Caco-2 (cell line): Measurements from ENCODE around the gene ZFYVE19. TPM values are rescaled to one million over a fixed set of nuclear protein-coding genes. Genes with fewer than 3 reads are reported as not detected.

Experiments used
- BruUV-seq: library from RNA; stranded (reverse); fragments of 400-500 nt; replicated peaks from 2 replicates; lab custom pipeline; 2021; lab: Mats Ljungman, UMichigan
- CTCF ChIA-PET: fragments of 300-600 bp; sonication (Branson Sonifier 250); formaldehyde crosslinking; loops from one replicate; lab custom pipeline; 2022; ENCODE audit warnings: antibody characterized with exemption; lab: Charles Lee
- POLR2A ChIA-PET: fragments of 300-600 bp; sonication (Branson Sonifier 250); formaldehyde crosslinking; loops from one replicate; lab custom pipeline; 2022; ENCODE audit warnings: antibody characterized with exemption; lab: Charles Lee
- DNase-seq, 2 experiments: peaks; one replicate each; pipeline versions ENCODE4 v3.0.0 to v3.0.0-alpha.2; 2020 to 2022
- H3K27me3 ChIP-seq: replicated peaks from 2 replicates; pipeline ENCODE4 v1.6.0; 2011; ENCODE audit warnings: low read length; ENCODE audit not compliant: control insufficient read depth, insufficient read depth
- H3K36me3 ChIP-seq: 2 replicates; pipeline ENCODE4 v1.5.1; 2011; ENCODE audit warnings: low read length; ENCODE audit not compliant: control insufficient read depth, insufficient read depth
- H3K4me1 ChIP-seq: fragments of 250-450 bp; sonication (Bioruptor Pico); 2 replicates; pipeline ENCODE4 v1.5.1; 2020; ENCODE audit warnings: mild to moderate bottlenecking
- H3K4me3 ChIP-seq: 2 replicates; pipeline ENCODE4 v1.5.1; 2011; ENCODE audit warnings: low read depth, mild to moderate bottlenecking, control low read depth, low read length
- H3K9me3 ChIP-seq: fragments of 250-450 bp; sonication (Bioruptor Pico); 2 replicates; pipeline ENCODE4 v1.5.1; 2020; ENCODE audit warnings: mild to moderate bottlenecking, moderate library complexity
- H3K27ac Mint-ChIP-seq: one replicate; pipeline ENCODE4 v1.8.0; 2022; ENCODE audit warnings: mixed read lengths; ENCODE audit not compliant: unreplicated experiment
- H3K27me3 Mint-ChIP-seq: one replicate; pipeline ENCODE4 v1.8.0; 2022; ENCODE audit warnings: mixed read lengths; ENCODE audit not compliant: insufficient read depth, unreplicated experiment
- H3K36me3 Mint-ChIP-seq: one replicate; pipeline ENCODE4 v1.8.0; 2022; ENCODE audit warnings: mild to moderate bottlenecking, mixed read lengths; ENCODE audit not compliant: insufficient read depth, unreplicated experiment
- H3K4me1 Mint-ChIP-seq: one replicate; pipeline ENCODE4 v1.8.0; 2022; ENCODE audit warnings: low read depth, mixed read lengths; ENCODE audit not compliant: unreplicated experiment
- H3K4me3 Mint-ChIP-seq: one replicate; pipeline ENCODE4 v1.8.0; 2022; ENCODE audit warnings: mild to moderate bottlenecking, moderate library complexity, mixed read lengths; ENCODE audit not compliant: unreplicated experiment
- H3K9me3 Mint-ChIP-seq: one replicate; pipeline ENCODE4 v1.8.0; 2022; ENCODE audit warnings: mixed read lengths; ENCODE audit not compliant: unreplicated experiment
- intact Hi-C: fragments of 100-400 bp; cut with micrococcal nuclease; formaldehyde crosslinking; loops from one replicate; pipeline ENCODE4 v1.10.0; 2022; ENCODE audit not compliant: unreplicated experiment
- total RNA-seq: library from RNA; stranded (reverse); gene quantifications from 2 replicates; pipeline ENCODE4 v1.2.3, GENCODE V29; 2022
- TF ChIP-seq, protein P1 (sequence below), 2 experiments: fragments of 200-600 bp in 1 of 2; IDR thresholded peaks; 1 replicate in 1 of 2; 2 replicates in 1 of 2; pipeline versions ENCODE4 v1.5.1 to v1.8.0; 2011 to 2022; ENCODE audit warnings: antibody characterized with exemption in 1 of 2, control low read depth in 1 of 2, inconsistent platforms in 1 of 2, low read depth in 1 of 2, low read length in 1 of 2, mild to moderate bottlenecking in 1 of 2, moderate library complexity in 1 of 2; ENCODE audit not compliant: insufficient read depth in 1 of 2, severe bottlenecking in 1 of 2, unreplicated experiment in 1 of 2

The ZFYVE19 gene
- total RNA-seq, 1 experiment from 2014 or later: 26.7 TPM

DNA sequence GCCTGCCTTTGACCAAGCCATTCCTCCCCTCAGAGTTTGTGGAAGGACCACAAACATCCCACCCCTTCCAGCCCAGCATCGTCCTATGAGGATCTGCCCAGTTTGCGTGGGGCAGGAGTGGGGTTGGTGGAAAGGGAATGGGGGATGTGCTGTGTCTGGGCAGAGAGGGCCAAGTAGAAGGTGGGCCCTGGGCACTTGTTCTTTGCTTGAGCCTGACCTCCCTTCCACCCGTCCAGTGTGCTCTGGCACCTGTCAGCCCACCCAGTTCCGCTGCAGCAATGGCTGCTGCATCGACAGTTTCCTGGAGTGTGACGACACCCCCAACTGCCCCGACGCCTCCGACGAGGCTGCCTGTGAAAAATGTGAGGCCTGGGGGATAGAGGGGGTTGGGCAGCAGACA lies 47.3 kb downstream of the ZFYVE19 start:
- no peaks in the 10 kb centered on the region for H3K27me3 Mint-ChIP-seq
- POLR2A ChIA-PET: no interaction called here
- H3K4me1 ChIP-seq: peaks cover 22% of the 10 kb centered on the region
- no TSS peak for BruUV-seq
- no peaks in the 10 kb centered on the region for H3K9me3 ChIP-seq
- H3K4me3 ChIP-seq: no peak overlapping the region
- H3K27ac Mint-ChIP-seq: no peak overlapping the region
- peaks cover 93% of the 10 kb centered on the region for H3K36me3 Mint-ChIP-seq
- DNase-seq: no peak
- no peaks in the 10 kb centered on the region for H3K9me3 Mint-ChIP-seq
- TF ChIP-seq, protein P1, sequence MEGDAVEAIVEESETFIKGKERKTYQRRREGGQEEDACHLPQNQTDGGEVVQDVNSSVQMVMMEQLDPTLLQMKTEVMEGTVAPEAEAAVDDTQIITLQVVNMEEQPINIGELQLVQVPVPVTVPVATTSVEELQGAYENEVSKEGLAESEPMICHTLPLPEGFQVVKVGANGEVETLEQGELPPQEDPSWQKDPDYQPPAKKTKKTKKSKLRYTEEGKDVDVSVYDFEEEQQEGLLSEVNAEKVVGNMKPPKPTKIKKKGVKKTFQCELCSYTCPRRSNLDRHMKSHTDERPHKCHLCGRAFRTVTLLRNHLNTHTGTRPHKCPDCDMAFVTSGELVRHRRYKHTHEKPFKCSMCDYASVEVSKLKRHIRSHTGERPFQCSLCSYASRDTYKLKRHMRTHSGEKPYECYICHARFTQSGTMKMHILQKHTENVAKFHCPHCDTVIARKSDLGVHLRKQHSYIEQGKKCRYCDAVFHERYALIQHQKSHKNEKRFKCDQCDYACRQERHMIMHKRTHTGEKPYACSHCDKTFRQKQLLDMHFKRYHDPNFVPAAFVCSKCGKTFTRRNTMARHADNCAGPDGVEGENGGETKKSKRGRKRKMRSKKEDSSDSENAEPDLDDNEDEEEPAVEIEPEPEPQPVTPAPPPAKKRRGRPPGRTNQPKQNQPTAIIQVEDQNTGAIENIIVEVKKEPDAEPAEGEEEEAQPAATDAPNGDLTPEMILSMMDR (IDR thresholded peaks at IDR 0.05; ENCODE audit: insufficient read depth in 1 of 2, low read depth in 1 of 2, low read length in 1 of 2, severe bottlenecking in 1 of 2, unreplicated experiment in 1 of 2): no peak
- H3K36me3 ChIP-seq: peaks cover 11% of the 10 kb centered on the region
- peaks cover 52% of the 10 kb centered on the region for H3K4me1 Mint-ChIP-seq
- H3K27me3 ChIP-seq: no peaks in the 10 kb centered on the region
- H3K4me3 Mint-ChIP-seq: no peak overlapping the region
- intact Hi-C loops: no loop called here
- CTCF ChIA-PET: no interaction called here

DNA sequence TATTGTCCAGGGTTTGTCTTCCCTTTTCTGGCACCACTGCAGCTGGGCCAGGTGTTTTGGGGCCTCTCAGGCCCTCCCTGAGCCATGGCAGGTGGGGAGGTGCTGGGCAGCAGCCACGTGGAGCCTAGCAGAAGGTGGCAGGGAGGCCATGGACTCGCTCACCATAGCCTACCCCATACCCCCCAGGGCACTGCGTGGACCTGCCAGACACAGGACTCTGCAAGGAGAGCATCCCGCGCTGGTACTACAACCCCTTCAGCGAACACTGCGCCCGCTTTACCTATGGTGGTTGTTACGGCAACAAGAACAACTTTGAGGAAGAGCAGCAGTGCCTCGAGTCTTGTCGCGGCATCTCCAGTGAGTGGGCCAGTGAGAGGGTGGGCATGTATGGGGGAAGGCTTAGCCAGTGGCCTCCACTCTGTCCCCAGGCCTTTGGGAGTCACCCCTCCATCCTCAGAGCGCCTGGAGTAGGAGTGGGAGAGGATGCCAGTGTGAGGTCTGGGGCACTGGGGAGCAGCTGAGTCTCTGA lies 48.9 kb downstream of the ZFYVE19 start:
- Histone ChIP-seq H3K9me3 (no peaks in the 10 kb centered on the region), H3K27me3 (no peaks in the 10 kb centered on the region), H3K36me3 (peaks cover 10% of the 10 kb centered on the region), H3K4me3 (no peak overlapping the region), H3K4me1 (peaks cover 28% of the 10 kb centered on the region)
- Mint-ChIP-seq H3K9me3 (no peaks in the 10 kb centered on the region), H3K27me3 (no peaks in the 10 kb centered on the region), H3K4me1 (peaks cover 53% of the 10 kb centered on the region), H3K4me3 (no peak overlapping the region), H3K36me3 (peaks cover 92% of the 10 kb centered on the region), H3K27ac (peak overlapping the region; percentile 86)
- no TSS peak for BruUV-seq
- no peak for DNase-seq
- CTCF ChIA-PET: interaction anchor here (1.1 kb wide), 1 partner anchor 36 kb away, joined by 3 read pairs; no protein-coding TSS in a partner anchor
- POLR2A ChIA-PET: no interaction called here
- intact Hi-C loops: no loop called here
- TF ChIP-seq, protein P1 (IDR thresholded peaks at IDR 0.05; ENCODE audit: insufficient read depth in 1 of 2, low read depth in 1 of 2, low read length in 1 of 2, severe bottlenecking in 1 of 2, unreplicated experiment in 1 of 2): no peak

DNA sequence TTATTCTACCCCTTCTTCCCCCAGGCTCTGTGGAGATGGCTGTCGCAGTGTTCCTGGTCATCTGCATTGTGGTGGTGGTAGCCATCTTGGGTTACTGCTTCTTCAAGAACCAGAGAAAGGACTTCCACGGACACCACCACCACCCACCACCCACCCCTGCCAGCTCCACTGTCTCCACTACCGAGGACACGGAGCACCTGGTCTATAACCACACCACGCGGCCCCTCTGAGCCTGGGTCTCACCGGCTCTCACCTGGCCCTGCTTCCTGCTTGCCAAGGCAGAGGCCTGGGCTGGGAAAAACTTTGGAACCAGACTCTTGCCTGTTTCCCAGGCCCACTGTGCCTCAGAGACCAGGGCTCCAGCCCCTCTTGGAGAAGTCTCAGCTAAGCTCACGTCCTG lies 49.9 kb downstream of the ZFYVE19 start:
- no peak overlapping the region for H3K4me3 ChIP-seq
- Mint-ChIP-seq H3K27ac (peak overlapping the region; percentile 86), H3K4me1 (peaks cover 45% of the 10 kb centered on the region), H3K36me3 (peaks cover 87% of the 10 kb centered on the region), H3K9me3 (no peaks in the 10 kb centered on the region), H3K4me3 (peak overlapping the region; percentile 56), H3K27me3 (no peaks in the 10 kb centered on the region)
- DNase-seq: no peak
- ChIA-PET POLR2A (interaction anchor here (0.9 to 2.0 kb wide), 7 partner anchors 9 to 69 kb away, joined by 3 to 23 read pairs (median 8); partner anchors contain the start of genes DNAJC17, RHOV, SPINT1 and VPS18), CTCF (interaction anchor here (0.8 to 3.9 kb wide), 18 partner anchors 8 to 267 kb away, joined by 3 to 133 read pairs (median 4); partner anchors contain the start of genes DNAJC17, RAD51, RHOV and VPS18)
- peaks cover 25% of the 10 kb centered on the region for H3K4me1 ChIP-seq
- BruUV-seq: no TSS peak
- H3K27me3 ChIP-seq: no peaks in the 10 kb centered on the region
- H3K9me3 ChIP-seq: no peaks in the 10 kb centered on the region
- TF ChIP-seq, protein P1 (IDR thresholded peaks at IDR 0.05; ENCODE audit: insufficient read depth in 1 of 2, low read depth in 1 of 2, low read length in 1 of 2, severe bottlenecking in 1 of 2, unreplicated experiment in 1 of 2): no peak
- intact Hi-C loops: loop anchor here (1.0 kb wide), 3 partner anchors 9 to 38 kb away; partner anchors contain the start of gene VPS18
- H3K36me3 ChIP-seq: peaks cover 10% of the 10 kb centered on the region
